ENCODE data around the gene FAM170A. TPM values are rescaled to one million over a fixed set of nuclear protein-coding genes. Genes with fewer than 3 reads are reported as not detected.

Gene FAM170A
- polyA plus RNA-seq, 3 donors = not detected

DNA sequence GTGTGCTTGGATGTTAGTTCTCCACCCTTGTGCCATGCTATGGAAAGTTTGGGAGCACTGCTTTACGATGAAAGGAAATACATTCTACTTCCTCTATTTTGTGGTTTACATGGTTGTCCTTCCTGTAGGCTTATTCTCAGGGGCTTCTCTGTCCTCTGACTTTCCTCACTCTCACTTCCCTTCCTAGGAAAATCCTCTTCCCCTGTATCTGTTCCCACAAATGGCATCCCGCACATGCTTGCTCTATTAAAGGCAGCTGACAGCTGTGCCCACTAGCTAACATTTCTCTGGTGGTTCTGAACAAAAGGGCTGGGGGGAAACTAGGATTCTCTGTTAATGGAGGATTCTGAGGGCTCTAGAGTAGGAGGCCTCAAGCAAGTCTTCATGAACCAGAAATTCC lies 52.4 kb downstream of the FAM170A start:
- Mint-ChIP-seq H3K4me3 (no peak overlapping the region), H3K36me3 (no peaks in the 10 kb centered on the region), H3K4me1 (peaks cover 14% of the 10 kb centered on the region), H3K9me3 (peaks cover 0 to 9% (median 2%) of the 10 kb centered on the region in 7 donors), H3K27me3 (ENCODE audit: low read depth in 3 of 3) (peaks cover 3 to 12% (median 4%) of the 10 kb centered on the region in 3 donors), H3K27ac (peak overlapping the region in 2 of 7 donors; percentile 5 to 12)
- Histone ChIP-seq H3K4me2 (replicated peaks; ENCODE audit: extremely low read depth, low read length, poor library complexity, severe bottlenecking) (no peak overlapping the region), H3K36me3 (replicated peaks in 1 of 2; ENCODE audit: control insufficient read depth in 1 of 2, insufficient read depth in 2 of 2, low read length in 2 of 2) (no peaks in the 10 kb centered on the region), H3K27me3 (ENCODE audit: control insufficient read depth in 2 of 2, insufficient read depth in 2 of 2, low read length in 2 of 2) (peaks cover 0 to 8% of the 10 kb centered on the region in 2 donors), H4K20me1 (ENCODE audit: insufficient read depth, low read length) (no peaks in the 10 kb centered on the region), H2AFZ (ENCODE audit: insufficient read depth, low read depth, low read length, poor library complexity, severe bottlenecking) (no peak overlapping the region), H3K4me3 (replicated peaks in 1 of 3; ENCODE audit: low read depth in 2 of 3, low read length in 3 of 3) (no peak overlapping the region), H3K79me2 (ENCODE audit: insufficient read depth, low read length) (no peaks in the 10 kb centered on the region), H3K4me1 (ENCODE audit: control insufficient read depth in 1 of 2, insufficient read depth in 2 of 2, low read length in 2 of 2) (peaks cover 10 to 12% of the 10 kb centered on the region in 2 donors), H3K9me3 (replicated peaks in 1 of 2; ENCODE audit: control insufficient read depth in 1 of 2, insufficient read depth in 1 of 2, low read length in 2 of 2) (no peaks in the 10 kb centered on the region), H3K9ac (ENCODE audit: insufficient read depth, low read length, poor library complexity, severe bottlenecking) (no peak overlapping the region), H3K27ac (ENCODE audit: low read depth in 1 of 2, low read length in 2 of 2) (no peak overlapping the region)
- DNase-seq = peak in 2 of 3 donors; percentile 0 to 34
- no CpG with 5 or more reads among the region's 2 CpGs for WGBS (ENCODE audit: insufficient coverage)
- intact Hi-C loops (cut with micrococcal nuclease) = no loop called here
- TF ChIP-seq, protein P1, sequence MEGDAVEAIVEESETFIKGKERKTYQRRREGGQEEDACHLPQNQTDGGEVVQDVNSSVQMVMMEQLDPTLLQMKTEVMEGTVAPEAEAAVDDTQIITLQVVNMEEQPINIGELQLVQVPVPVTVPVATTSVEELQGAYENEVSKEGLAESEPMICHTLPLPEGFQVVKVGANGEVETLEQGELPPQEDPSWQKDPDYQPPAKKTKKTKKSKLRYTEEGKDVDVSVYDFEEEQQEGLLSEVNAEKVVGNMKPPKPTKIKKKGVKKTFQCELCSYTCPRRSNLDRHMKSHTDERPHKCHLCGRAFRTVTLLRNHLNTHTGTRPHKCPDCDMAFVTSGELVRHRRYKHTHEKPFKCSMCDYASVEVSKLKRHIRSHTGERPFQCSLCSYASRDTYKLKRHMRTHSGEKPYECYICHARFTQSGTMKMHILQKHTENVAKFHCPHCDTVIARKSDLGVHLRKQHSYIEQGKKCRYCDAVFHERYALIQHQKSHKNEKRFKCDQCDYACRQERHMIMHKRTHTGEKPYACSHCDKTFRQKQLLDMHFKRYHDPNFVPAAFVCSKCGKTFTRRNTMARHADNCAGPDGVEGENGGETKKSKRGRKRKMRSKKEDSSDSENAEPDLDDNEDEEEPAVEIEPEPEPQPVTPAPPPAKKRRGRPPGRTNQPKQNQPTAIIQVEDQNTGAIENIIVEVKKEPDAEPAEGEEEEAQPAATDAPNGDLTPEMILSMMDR (IDR thresholded peaks at IDR 0.05) = no peak

DNA sequence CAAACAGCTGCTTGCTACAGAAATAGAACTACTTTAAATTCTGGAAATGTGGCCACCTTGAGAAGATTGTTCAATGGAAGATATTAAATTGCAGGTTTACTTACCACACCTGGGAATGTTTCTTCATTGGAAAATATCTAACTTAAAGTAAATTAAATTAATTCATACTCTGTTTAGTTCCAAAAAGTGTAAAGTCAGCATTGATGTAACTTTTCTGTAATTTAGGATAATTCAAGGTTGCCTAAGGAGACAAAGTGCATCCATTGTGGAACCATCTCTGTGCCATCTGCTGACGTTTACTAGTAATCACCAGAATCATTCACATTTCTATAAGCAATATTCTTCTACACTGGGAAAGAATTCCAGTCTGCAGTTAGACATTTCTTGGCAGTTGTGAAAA lies 53.0 kb downstream of the FAM170A start:
- H2AFZ ChIP-seq (ENCODE audit: insufficient read depth, low read depth, low read length, poor library complexity, severe bottlenecking) = no peak overlapping the region
- H3K27me3 Mint-ChIP-seq (ENCODE audit: low read depth in 3 of 3) = peaks cover 0 to 10% (median 3%) of the 10 kb centered on the region in 3 donors
- H3K4me1 Mint-ChIP-seq = peaks cover 14% of the 10 kb centered on the region
- no peaks in the 10 kb centered on the region for H4K20me1 ChIP-seq (ENCODE audit: insufficient read depth, low read length)
- H3K4me1 ChIP-seq (ENCODE audit: control insufficient read depth in 1 of 2, insufficient read depth in 2 of 2, low read length in 2 of 2) = peaks cover 10 to 12% of the 10 kb centered on the region in 2 donors
- TF ChIP-seq, protein P1 (IDR thresholded peaks at IDR 0.05) = no peak
- WGBS (ENCODE audit: insufficient coverage) = no CpG with 5 or more reads among the region's 1 CpG
- no peak overlapping the region for H3K4me3 Mint-ChIP-seq
- no peaks in the 10 kb centered on the region for H3K36me3 Mint-ChIP-seq
- peaks cover 0 to 8% of the 10 kb centered on the region in 2 donors for H3K27me3 ChIP-seq (ENCODE audit: control insufficient read depth in 2 of 2, insufficient read depth in 2 of 2, low read length in 2 of 2)
- no peaks in the 10 kb centered on the region for H3K36me3 ChIP-seq (replicated peaks in 1 of 2; ENCODE audit: control insufficient read depth in 1 of 2, insufficient read depth in 2 of 2, low read length in 2 of 2)
- no peak overlapping the region for H3K27ac Mint-ChIP-seq
- no peak overlapping the region for H3K9ac ChIP-seq (ENCODE audit: insufficient read depth, low read length, poor library complexity, severe bottlenecking)
- peaks cover 0 to 9% (median 2%) of the 10 kb centered on the region in 7 donors for H3K9me3 Mint-ChIP-seq
- no peak overlapping the region for H3K4me2 ChIP-seq (replicated peaks; ENCODE audit: extremely low read depth, low read length, poor library complexity, severe bottlenecking)
- intact Hi-C loops (cut with micrococcal nuclease) = no loop called here
- H3K79me2 ChIP-seq (ENCODE audit: insufficient read depth, low read length) = no peaks in the 10 kb centered on the region
- H3K4me3 ChIP-seq (replicated peaks in 1 of 3; ENCODE audit: low read depth in 2 of 3, low read length in 3 of 3) = no peak overlapping the region
- no peak overlapping the region for H3K27ac ChIP-seq (ENCODE audit: low read depth in 1 of 2, low read length in 2 of 2)
- no peak for DNase-seq
- H3K9me3 ChIP-seq (replicated peaks in 1 of 2; ENCODE audit: control insufficient read depth in 1 of 2, insufficient read depth in 1 of 2, low read length in 2 of 2) = no peaks in the 10 kb centered on the region

Other genes starting within 250 kb of the FAM170A start
- 100 to 1,000 TPM in 2 of 3 donors, 10 to 100 TPM in 1; 78.2 to 167 (median 158) TPM for gene HSD17B4, start 177.1 kb upstream of the FAM170A start, polyA plus RNA-seq

All from CD14-positive monocyte (primary cell).